ENCODE results near the gene ANKMY1.

Gene ANKMY1

DNA sequence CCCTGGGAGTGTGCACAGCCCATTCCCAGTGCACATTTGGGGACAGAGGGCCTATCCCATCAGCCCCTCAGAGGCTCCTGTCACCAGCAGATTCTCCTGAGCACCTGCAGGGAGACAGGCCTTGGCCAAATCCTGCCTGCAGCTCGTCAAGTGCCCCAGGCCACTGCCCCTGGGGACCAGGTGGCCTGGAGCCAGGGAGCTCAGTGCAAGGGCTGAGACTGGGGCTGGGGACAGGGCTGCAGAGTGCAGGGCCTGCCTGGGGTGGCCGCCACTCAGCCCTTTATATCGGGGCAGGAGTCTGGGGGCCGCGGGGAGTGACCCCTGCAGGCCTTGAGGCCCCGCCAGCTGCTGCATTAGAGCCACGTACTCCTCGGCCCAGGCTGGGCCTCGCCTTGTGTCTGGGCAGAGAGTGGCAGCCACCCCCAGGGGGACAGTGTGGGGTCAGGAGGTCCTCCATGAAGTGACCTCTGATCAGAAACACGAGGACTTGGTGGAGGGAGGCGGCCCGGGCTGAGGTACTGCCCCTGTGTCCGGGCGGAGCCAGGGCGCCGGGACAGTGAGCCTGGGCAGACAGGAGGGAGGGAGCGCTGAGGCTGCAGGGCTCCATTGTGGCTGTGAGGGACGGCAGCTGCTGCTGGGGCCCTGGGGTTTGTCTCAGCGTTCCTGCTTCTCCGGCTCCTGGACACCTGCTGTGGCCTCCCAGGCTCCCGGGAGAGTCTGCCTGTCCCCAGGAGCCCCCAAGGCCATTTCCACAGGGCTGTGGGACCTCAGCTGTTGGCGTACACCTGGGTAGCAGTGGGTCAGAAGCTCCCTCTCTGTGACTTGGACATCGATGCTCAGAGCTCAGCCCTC is 98.2 kb downstream of the ANKMY1 start:
- H3K4me2 ChIP-seq (ENCODE audit: low read length): no peak overlapping the region
- H3K9me3 ChIP-seq (ENCODE audit: control insufficient read depth, low read length): no peaks in the 10 kb centered on the region
- H3K36me3 ChIP-seq (ENCODE audit: control insufficient read depth, insufficient read depth, low read length): no peaks in the 10 kb centered on the region
- TF ChIP-seq CTCF (IDR thresholded peaks at IDR 0.05): no peak
- H3K9ac ChIP-seq: no peak overlapping the region
- no peak overlapping the region for H2AFZ ChIP-seq
- H3K4me3 ChIP-seq (ENCODE audit: low read depth, low read length): no peak overlapping the region
- no peak overlapping the region for H3K27ac ChIP-seq
- no peaks in the 10 kb centered on the region for H3K79me2 ChIP-seq
- H3K27me3 ChIP-seq (ENCODE audit: control insufficient read depth, insufficient read depth, low read length): no peaks in the 10 kb centered on the region
- H3K4me1 ChIP-seq: no peaks in the 10 kb centered on the region

DNA sequence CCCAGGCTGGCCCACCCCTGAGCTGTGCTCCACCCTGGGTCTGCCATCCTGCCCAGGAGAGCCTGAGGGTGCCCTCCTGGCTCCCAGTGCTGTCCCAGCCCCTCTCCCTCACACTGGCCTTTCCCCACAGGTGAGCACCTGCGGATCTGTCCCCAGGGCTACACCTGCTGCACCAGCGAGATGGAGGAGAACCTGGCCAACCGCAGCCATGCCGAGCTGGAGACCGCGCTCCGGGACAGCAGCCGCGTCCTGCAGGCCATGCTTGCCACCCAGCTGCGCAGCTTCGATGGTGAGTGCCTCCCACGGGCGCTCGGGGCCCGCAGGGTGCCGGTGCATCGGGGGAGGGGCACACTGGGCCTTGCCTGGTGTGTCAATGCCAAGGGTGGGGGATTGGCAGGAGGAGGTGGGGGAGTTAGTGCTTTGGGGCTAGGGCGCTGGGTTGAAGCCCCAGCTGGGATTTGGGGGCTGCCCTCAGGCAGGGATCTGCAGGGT is 98.8 kb downstream of the ANKMY1 start:
- no peak overlapping the region for H3K4me2 ChIP-seq (ENCODE audit: low read length)
- no peaks in the 10 kb centered on the region for H3K36me3 ChIP-seq (ENCODE audit: control insufficient read depth, insufficient read depth, low read length)
- H3K27me3 ChIP-seq (ENCODE audit: control insufficient read depth, insufficient read depth, low read length): no peaks in the 10 kb centered on the region

DNA sequence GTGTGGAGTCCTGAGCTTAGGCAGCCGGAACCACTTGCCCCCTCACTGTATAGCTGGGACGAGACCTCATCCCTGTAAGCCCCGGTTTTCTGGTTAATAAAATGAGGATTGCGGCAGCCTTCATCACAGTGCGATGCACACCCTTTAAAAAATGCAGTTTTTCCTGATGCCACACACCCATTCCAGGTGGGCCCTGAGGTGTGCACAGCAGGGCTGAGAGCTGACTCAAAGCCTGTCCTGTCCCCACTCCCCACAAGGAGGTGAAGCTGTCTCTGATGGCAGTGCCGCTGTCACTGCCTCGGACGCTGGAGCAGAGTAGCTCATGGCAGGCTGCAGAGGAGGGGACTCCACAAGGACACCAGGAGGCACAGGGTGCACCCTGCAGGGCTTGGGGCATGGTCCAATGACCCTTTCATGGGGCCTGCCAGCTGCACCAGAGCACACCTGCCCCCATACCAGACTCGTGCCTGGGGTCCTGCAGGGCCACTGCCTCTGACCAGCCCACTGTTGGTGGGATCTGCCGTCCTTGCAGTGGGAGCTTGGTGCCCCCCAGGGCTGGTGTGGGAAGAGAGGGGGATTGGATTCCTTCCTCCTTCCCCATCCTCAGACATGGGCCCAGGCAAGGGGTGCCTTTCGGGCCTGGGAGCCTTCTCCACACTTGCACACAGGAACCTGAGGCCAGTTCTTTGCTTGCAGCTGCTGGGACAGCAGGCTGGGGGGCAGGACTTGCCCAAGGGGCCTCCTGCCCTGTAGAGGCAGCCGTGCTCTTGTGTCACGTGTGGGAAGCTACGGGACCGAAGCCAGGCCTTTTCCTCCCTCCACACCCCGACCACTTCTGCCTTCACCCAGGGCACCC is 99.5 kb downstream of the ANKMY1 start:
- Histone ChIP-seq H3K27ac (no peak overlapping the region), H3K4me1 (no peaks in the 10 kb centered on the region), H3K4me2 (ENCODE audit: low read length) (no peak overlapping the region), H3K9me3 (ENCODE audit: control insufficient read depth, low read length) (no peaks in the 10 kb centered on the region), H3K36me3 (ENCODE audit: control insufficient read depth, insufficient read depth, low read length) (no peaks in the 10 kb centered on the region), H3K4me3 (ENCODE audit: low read depth, low read length) (no peak overlapping the region), H3K9ac (no peak overlapping the region), H3K27me3 (ENCODE audit: control insufficient read depth, insufficient read depth, low read length) (no peaks in the 10 kb centered on the region), H2AFZ (no peak overlapping the region), H3K79me2 (no peaks in the 10 kb centered on the region)
- TF ChIP-seq CTCF (IDR thresholded peaks at IDR 0.05): no peak

More for the DNA sequence above, 98.8 kb downstream of the ANKMY1 start:
- H3K4me3 ChIP-seq (ENCODE audit: low read depth, low read length): no peak overlapping the region
- no peak overlapping the region for H3K27ac ChIP-seq
- H3K79me2 ChIP-seq: no peaks in the 10 kb centered on the region
- H3K9me3 ChIP-seq (ENCODE audit: control insufficient read depth, low read length): no peaks in the 10 kb centered on the region
- H3K9ac ChIP-seq: no peak overlapping the region
- no peak overlapping the region for H2AFZ ChIP-seq
- TF ChIP-seq CTCF (IDR thresholded peaks at IDR 0.05): no peak
- no peaks in the 10 kb centered on the region for H3K4me1 ChIP-seq

- Histone ChIP-seq H3K79me2 (no peaks in the 10 kb centered on the region), H2AFZ (no peak overlapping the region), H3K4me2 (ENCODE audit: low read length) (no peak overlapping the region), H3K27ac (no peak overlapping the region), H3K9me3 (ENCODE audit: control insufficient read depth, low read length) (no peaks in the 10 kb centered on the region), H3K36me3 (ENCODE audit: control insufficient read depth, insufficient read depth, low read length) (no peaks in the 10 kb centered on the region), H3K4me1 (no peaks in the 10 kb centered on the region), H3K4me3 (ENCODE audit: low read depth, low read length) (no peak overlapping the region), H3K27me3 (ENCODE audit: control insufficient read depth, insufficient read depth, low read length) (no peaks in the 10 kb centered on the region), H3K9ac (no peak overlapping the region)
- no peak for TF ChIP-seq CTCF (IDR thresholded peaks at IDR 0.05)
Measured at GRCh38 chr2:240457223-240458043, 100.4 kb downstream of the ANKMY1 start.

Measured in parathyroid adenoma (tissue), 2 donors.